Omental fat pad (tissue), 4 donors: ENCODE measurements around the gene FGGY. TPM values are rescaled to one million over a fixed set of nuclear protein-coding genes. Genes with fewer than 3 reads are reported as not detected.

Source experiments
- ATAC-seq: fragments of 150-250 bp; one replicate; pipeline ENCODE4 v1.9.1; 2016; ENCODE audit warnings: mild to moderate bottlenecking, moderate library complexity; ENCODE audit not compliant: low FRiP score
- DNase-seq: peaks from one replicate; pipeline ENCODE4 v3.0.0-alpha.2; 2019; ENCODE audit warnings: low spot score
- CTCF ChIP-seq, 3 donors: fragments of 450-650 bp; IDR thresholded peaks; one replicate each; pipeline ENCODE4 v1.5.1; 2016 to 2017; ENCODE audit warnings: antibody characterized with exemption in 3 of 3, mild to moderate bottlenecking in 3 of 3, moderate library complexity in 2 of 3
- total RNA-seq, 4 donors: library from RNA; depleted of rRNA; stranded (reverse); fragments of >200 nt; gene quantifications; one replicate each; pipeline ENCODE4 v1.1.0, GENCODE V29; 2016

The FGGY gene
- total RNA-seq, 4 donors from 2014 or later: 4.9 to 20.6 (median 10.7) TPM

- no peak for TF ChIP-seq CTCF (IDR thresholded peaks at IDR 0.05)
- ATAC-seq: peak; percentile 39
- no peak for DNase-seq
Observed at GRCh38 chr1:59672851-59673572, 376.1 kb downstream of the FGGY start.

GRCh38 chr1:59673573-59674450, 376.9 kb downstream of the FGGY start:
- DNase-seq (no peak), ATAC-seq (no peak)
- no peak for TF ChIP-seq CTCF (IDR thresholded peaks at IDR 0.05)

- DNase-seq: no peak
- no peak for TF ChIP-seq CTCF (IDR thresholded peaks at IDR 0.05)
- no peak for ATAC-seq
Observed at GRCh38 chr1:59674595-59674994, 377.7 kb downstream of the FGGY start.

- DNase-seq: no peak
- no peak for TF ChIP-seq CTCF (IDR thresholded peaks at IDR 0.05)
- no peak for ATAC-seq
Observed at GRCh38 chr1:59675936-59676335, 379.0 kb downstream of the FGGY start.

GRCh38 chr1:59678040-59678439, 381.1 kb downstream of the FGGY start:
- ATAC-seq (no peak), DNase-seq (no peak)
- no peak for TF ChIP-seq CTCF (IDR thresholded peaks at IDR 0.05)

GRCh38 chr1:59678493-59679228, 381.8 kb downstream of the FGGY start:
- no peak for TF ChIP-seq CTCF (IDR thresholded peaks at IDR 0.05)
- ATAC-seq (peak; percentile 49), DNase-seq (no peak)
